C4-2B (cell line): ENCODE results near the gene CNGB1.

Source experiments
- ZFX ChIP-seq: fragments of 450-650 bp; IDR thresholded peaks from 2 replicates; pipeline ENCODE4 v1.6.1; 2017
- TF ChIP-seq, protein P1 (sequence below): fragments of 450-650 bp; conservative IDR thresholded peaks from 2 replicates; pipeline ENCODE4 v1.5.1; 2017; ENCODE audit warnings: mild to moderate bottlenecking

DNA sequence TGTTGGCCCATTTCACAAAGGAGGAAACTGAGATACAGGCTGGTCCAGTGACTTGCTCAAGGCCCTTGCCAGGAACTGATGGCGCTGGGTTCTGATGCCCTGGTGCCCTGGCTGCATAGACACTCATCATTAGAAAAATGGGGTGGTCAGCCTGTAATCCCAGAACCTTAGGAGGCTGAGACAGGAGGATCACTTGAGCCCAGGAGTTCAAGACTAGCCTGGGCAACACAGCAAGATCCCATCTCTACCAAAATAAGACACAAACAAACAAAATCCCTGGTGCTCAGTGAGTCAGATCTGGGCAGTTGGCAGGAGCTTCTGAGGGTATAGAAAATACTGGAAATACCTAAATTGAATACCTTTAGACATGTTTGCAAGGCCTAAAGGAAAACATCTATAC, 127.5 kb downstream of the CNGB1 start:
- TF ChIP-seq, protein P1, sequence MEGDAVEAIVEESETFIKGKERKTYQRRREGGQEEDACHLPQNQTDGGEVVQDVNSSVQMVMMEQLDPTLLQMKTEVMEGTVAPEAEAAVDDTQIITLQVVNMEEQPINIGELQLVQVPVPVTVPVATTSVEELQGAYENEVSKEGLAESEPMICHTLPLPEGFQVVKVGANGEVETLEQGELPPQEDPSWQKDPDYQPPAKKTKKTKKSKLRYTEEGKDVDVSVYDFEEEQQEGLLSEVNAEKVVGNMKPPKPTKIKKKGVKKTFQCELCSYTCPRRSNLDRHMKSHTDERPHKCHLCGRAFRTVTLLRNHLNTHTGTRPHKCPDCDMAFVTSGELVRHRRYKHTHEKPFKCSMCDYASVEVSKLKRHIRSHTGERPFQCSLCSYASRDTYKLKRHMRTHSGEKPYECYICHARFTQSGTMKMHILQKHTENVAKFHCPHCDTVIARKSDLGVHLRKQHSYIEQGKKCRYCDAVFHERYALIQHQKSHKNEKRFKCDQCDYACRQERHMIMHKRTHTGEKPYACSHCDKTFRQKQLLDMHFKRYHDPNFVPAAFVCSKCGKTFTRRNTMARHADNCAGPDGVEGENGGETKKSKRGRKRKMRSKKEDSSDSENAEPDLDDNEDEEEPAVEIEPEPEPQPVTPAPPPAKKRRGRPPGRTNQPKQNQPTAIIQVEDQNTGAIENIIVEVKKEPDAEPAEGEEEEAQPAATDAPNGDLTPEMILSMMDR: no peak
- no peak for TF ChIP-seq ZFX
